Calu3 (cell line): ENCODE data around the gene SLC27A1. TPM values are rescaled to one million over a fixed set of nuclear protein-coding genes. Genes with fewer than 3 reads are reported as not detected.
"Not testable (repeated sequence)": the region's sequence is repeated elsewhere in the genome, so short reads cannot be mapped to it uniquely, and the experiment has no call there.

Experiments used
- BruUV-seq: library from RNA; stranded (reverse); fragments of 400-500 nt; replicated peaks from 2 replicates; lab custom pipeline; 2021; lab: Mats Ljungman, UMichigan
- CTCF ChIA-PET: fragments of 300-600 bp; sonication (Branson Sonifier 250); formaldehyde crosslinking; loops from one replicate; lab custom pipeline; 2022; ENCODE audit warnings: antibody characterized with exemption; lab: Charles Lee
- DNase-seq: peaks from one replicate; pipeline ENCODE4 v3.0.0; 2022
- H3K27ac Mint-ChIP-seq: one replicate; pipeline ENCODE4 v1.8.0; 2022; ENCODE audit warnings: mixed read lengths; ENCODE audit not compliant: unreplicated experiment
- H3K27me3 Mint-ChIP-seq: one replicate; pipeline ENCODE4 v1.8.0; 2022; ENCODE audit warnings: mixed read lengths; ENCODE audit not compliant: unreplicated experiment
- H3K36me3 Mint-ChIP-seq: one replicate; pipeline ENCODE4 v1.8.0; 2022; ENCODE audit warnings: mild to moderate bottlenecking, moderate library complexity, mixed read lengths; ENCODE audit not compliant: insufficient read depth, unreplicated experiment
- H3K4me1 Mint-ChIP-seq: one replicate; pipeline ENCODE4 v1.8.0; 2022; ENCODE audit warnings: mild to moderate bottlenecking, low read depth, mixed read lengths; ENCODE audit not compliant: unreplicated experiment
- H3K4me3 Mint-ChIP-seq: one replicate; pipeline ENCODE4 v1.8.0; 2022; ENCODE audit warnings: mild to moderate bottlenecking, low read depth, moderate library complexity, mixed read lengths; ENCODE audit not compliant: unreplicated experiment
- H3K9me3 Mint-ChIP-seq: one replicate; pipeline ENCODE4 v1.8.0; 2022; ENCODE audit warnings: low read depth, mixed read lengths; ENCODE audit not compliant: unreplicated experiment
- CTCF ChIP-seq: fragments of 200-600 bp; IDR thresholded peaks from one replicate; pipeline ENCODE4 v1.8.0; 2022; ENCODE audit warnings: antibody characterized with exemption; ENCODE audit not compliant: unreplicated experiment
- intact Hi-C: fragments of 100-400 bp; cut with micrococcal nuclease; formaldehyde crosslinking; loops from one replicate; pipeline ENCODE4 v1.10.0; 2022; ENCODE audit not compliant: unreplicated experiment
- total RNA-seq: library from RNA; stranded (reverse); gene quantifications from 2 replicates; pipeline ENCODE4 v1.2.3, GENCODE V29; 2022

The SLC27A1 gene
- total RNA-seq, 1 experiment from 2014 or later = 42.5 TPM

- peak overlapping the region; percentile 24 for H3K27ac Mint-ChIP-seq
- no peaks in the 10 kb centered on the region for H3K27me3 Mint-ChIP-seq
- no TSS peak for BruUV-seq
- no peaks in the 10 kb centered on the region for H3K9me3 Mint-ChIP-seq
- H3K36me3 Mint-ChIP-seq = peaks cover 53% of the 10 kb centered on the region
- no peak for DNase-seq
- H3K4me1 Mint-ChIP-seq = peaks cover 18% of the 10 kb centered on the region
- peak overlapping the region; percentile 81 for H3K4me3 Mint-ChIP-seq
- CTCF ChIA-PET = interaction anchor here (0.6 kb wide), 1 partner anchor 25 kb away, joined by 4 read pairs; no protein-coding TSS in a partner anchor
- no peak for TF ChIP-seq CTCF
- intact Hi-C loops = no loop called here
Measured at GRCh38 chr19:17469092-17469480, 1.2 kb upstream of the SLC27A1 start.

GRCh38 chr19:17469481-17470067, 750 bp upstream of the SLC27A1 start:
- Mint-ChIP-seq H3K4me3 (peak overlapping the region; percentile 81), H3K4me1 (peaks cover 18% of the 10 kb centered on the region), H3K27me3 (no peaks in the 10 kb centered on the region), H3K9me3 (no peaks in the 10 kb centered on the region), H3K36me3 (peaks cover 53% of the 10 kb centered on the region), H3K27ac (peak overlapping the region; percentile 24)
- intact Hi-C loops = no loop called here
- CTCF ChIA-PET = no interaction called here
- no peak for TF ChIP-seq CTCF
- peak; percentile 91 for DNase-seq
- BruUV-seq = no TSS peak

GRCh38 chr19:17471410-17472125, 1.2 kb downstream of the SLC27A1 start:
- no peak for DNase-seq
- Mint-ChIP-seq H3K4me3 (peak overlapping the region; percentile 81), H3K36me3 (peaks cover 60% of the 10 kb centered on the region), H3K9me3 (no peaks in the 10 kb centered on the region), H3K27me3 (no peaks in the 10 kb centered on the region), H3K27ac (peak overlapping the region; percentile 59), H3K4me1 (peaks cover 18% of the 10 kb centered on the region)
- CTCF ChIA-PET = interaction anchor here (0.5 to 1.3 kb wide), 3 partner anchors 24 to 388 kb away, joined by 3 to 7 read pairs (median 3); partner anchors contain the start of gene PGLS
- intact Hi-C loops = no loop called here
- TF ChIP-seq CTCF = no peak
- TSS peak; percentile 21 for BruUV-seq

- H3K9me3 Mint-ChIP-seq = no peaks in the 10 kb centered on the region
- TF ChIP-seq CTCF = no peak
- H3K27ac Mint-ChIP-seq = peak overlapping the region; percentile 90
- H3K36me3 Mint-ChIP-seq = peaks cover 61% of the 10 kb centered on the region
- peak; percentile 54 for DNase-seq
- H3K27me3 Mint-ChIP-seq = no peaks in the 10 kb centered on the region
- intact Hi-C loops = no loop called here
- peaks cover 23% of the 10 kb centered on the region for H3K4me1 Mint-ChIP-seq
- H3K4me3 Mint-ChIP-seq = peak overlapping the region; percentile 56
- no TSS peak for BruUV-seq
- CTCF ChIA-PET = interaction anchor here (0.6 to 1.4 kb wide), 2 partner anchors 23 to 358 kb away, joined by 4 to 11 read pairs; no protein-coding TSS in a partner anchor
Measured at GRCh38 chr19:17473041-17473440, 2.7 kb downstream of the SLC27A1 start.

GRCh38 chr19:17475011-17475540, 4.8 kb downstream of the SLC27A1 start:
- peaks cover 60% of the 10 kb centered on the region for H3K36me3 Mint-ChIP-seq
- CTCF ChIA-PET = interaction anchor here (0.5 to 1.4 kb wide), 3 partner anchors 21 to 830 kb away, joined by 3 to 6 read pairs (median 4); no protein-coding TSS in a partner anchor
- H3K27ac Mint-ChIP-seq = peak overlapping the region; percentile 95
- H3K4me3 Mint-ChIP-seq, DNase-seq, H3K9me3 Mint-ChIP-seq, H3K27me3 Mint-ChIP-seq, BruUV-seq: not testable (repeated sequence)
- intact Hi-C loops = loop anchor here (5.0 kb wide), 1 partner anchor 37 kb away; the partner anchor contains the start of gene PGLS
- peaks cover 14% of the 10 kb centered on the region for H3K4me1 Mint-ChIP-seq
